ENCODE data around the gene INSR.
"Not testable (repeated sequence)": the region's sequence is repeated elsewhere in the genome, so short reads cannot be mapped to it uniquely, and the experiment has no call there.

Gene INSR

DNA sequence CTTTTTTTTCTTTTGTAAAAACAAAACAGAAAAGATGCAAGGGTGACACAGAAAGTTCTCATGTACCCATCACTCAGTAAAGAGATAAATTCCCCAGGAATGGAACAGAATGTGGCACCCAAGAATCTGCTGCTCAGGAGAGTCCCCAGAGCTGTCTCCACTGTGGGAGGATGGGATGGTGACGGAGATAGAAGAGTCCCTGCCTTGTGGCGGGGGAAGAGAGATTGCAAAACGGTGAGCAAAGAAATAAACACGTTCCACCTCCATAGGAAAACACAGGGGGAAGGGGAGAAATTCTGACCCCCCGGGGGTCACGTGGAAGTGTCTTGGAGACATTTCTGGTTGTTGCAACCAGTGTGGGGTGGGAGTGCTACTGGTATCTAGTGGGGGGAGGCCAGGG lies 76.4 kb downstream of the INSR start:
- DNase-seq: no peak

DNA sequence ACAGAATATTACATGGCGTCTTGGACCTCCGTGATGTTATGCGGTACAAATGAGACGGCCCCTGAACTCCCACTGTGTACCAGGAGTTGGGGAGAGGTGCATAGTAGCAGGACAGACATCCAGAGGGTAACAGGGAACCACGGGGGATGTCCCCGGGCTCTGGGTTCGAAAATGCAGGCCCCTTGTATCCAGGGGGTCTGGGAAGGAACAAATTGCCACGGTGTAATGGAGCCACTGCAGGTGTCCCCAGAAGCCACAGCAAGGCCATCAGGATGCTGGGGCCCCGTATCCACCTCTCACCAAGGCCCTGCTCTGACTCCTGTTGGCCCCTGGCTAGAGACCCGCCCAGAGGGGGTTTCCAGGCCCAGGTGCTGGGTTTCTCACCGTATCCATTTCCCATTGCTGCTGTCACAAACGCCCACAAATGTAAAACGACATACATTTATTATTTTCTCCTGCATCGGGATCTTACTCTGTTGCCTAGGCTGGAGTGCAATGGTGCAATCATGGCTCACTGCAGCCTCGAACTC lies 77.8 kb downstream of the INSR start:
- no peak for DNase-seq

DNA sequence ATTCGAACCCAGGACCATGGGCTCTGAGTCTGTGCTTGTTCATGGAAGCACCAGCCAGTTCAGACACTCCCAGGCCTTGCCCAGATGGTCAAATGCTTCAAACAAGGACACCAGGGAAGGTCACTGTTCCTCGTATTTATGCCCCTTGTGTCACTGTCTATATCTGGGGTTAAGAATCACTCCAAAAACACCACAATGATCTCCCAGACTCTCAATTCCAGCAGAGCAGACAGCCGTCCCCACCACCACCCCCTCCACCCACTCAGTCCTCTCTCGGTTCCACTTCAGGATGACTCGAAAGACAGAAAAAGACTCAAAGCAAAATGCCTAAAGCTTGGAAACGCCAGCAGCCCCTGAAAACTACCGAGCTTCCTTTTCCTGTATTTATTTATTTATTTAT lies 79.0 kb downstream of the INSR start:
- no peak for DNase-seq

DNA sequence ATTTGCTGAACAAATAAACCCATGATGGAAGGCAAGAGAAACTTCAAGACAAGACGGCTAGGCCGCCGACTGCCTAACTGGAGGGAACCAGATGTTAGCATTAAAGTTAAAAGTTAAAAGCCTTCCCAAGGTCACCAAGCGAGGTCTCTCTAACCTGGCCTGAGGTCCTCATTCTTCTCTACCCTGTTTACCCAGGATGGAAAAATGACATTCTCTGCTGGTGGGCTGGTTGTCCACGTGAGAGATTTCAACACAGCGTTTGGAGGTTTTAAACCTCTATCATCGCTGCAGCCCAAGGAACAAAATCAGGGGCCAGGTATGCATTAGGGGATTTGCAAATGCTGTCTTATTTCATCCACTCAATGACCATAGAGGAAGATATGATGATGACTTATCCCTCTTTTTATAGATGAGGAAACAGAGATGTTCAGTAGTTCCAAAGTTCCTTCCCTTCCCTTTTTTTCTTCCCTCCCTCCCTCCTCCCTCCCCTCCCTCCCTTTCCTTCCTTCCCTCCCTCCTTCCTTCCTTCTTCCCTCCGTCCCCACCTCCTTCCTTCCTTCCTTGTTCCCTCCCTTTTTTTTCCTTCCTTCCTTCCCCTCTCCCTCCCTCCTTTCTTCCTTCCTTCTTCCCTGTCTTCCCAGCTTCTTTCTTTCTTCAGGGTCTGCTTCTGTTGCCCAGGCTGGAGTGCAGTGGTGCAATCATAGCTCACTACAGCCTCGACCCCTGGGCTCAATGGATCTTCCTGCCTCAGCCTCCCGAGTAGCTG lies 79.7 kb downstream of the INSR start:
- no peak for DNase-seq

DNA sequence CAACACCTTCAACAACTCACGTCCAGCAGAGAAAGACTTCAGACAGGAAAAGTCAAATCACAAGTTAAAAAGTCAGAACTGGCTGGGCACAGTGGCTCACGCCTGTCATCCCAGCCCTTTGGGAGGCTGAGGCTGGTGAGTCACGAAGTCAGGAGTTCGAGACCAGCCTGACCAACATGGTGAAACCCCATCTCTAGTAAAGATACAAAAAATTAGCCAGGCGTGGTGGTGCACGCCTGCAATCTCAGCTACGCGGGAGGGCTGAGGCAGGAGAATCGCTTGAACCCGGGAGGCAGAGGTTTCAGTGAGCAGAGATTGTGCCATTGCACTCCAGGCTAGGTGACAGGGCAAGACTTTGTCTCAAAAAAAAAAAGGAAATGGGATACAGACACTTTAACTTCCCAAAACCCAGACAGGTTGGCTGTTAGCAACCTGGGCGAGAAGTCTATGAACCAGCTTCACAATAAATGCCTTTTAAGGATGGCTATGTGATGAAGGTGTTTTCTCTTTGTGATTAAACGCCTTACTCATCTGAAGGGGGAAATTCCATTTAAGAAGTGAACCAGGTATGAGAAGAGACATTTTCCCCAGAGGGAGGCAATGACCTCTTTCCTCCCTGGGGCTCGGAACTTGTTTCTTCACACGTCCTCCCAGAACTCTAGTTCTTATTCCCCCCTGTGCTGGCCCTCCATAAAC lies 80.4 kb downstream of the INSR start:
- DNase-seq: no peak

- no peak for DNase-seq
Observed at GRCh38 chr19:7211191-7211951, 82.8 kb downstream of the INSR start.

DNA sequence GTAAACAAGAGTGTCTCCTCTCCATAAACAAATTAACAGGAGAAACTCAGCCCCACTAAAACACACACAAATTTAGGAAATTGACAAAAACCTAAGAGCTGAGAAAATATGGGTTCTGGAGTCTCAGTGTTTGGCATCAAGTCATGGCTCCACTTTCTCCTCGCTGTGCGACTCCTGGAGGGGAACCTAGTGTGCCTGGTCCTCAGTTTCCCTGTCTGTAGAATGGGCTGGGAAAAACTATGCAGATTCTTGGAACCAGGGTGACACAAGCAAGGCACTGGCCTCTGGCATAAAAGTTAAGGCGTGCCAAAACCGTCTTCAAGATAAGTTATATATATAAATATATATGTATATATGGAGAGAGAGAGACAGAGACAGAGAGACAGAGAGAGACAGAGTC lies 83.9 kb downstream of the INSR start:
- no peak for DNase-seq

DNA sequence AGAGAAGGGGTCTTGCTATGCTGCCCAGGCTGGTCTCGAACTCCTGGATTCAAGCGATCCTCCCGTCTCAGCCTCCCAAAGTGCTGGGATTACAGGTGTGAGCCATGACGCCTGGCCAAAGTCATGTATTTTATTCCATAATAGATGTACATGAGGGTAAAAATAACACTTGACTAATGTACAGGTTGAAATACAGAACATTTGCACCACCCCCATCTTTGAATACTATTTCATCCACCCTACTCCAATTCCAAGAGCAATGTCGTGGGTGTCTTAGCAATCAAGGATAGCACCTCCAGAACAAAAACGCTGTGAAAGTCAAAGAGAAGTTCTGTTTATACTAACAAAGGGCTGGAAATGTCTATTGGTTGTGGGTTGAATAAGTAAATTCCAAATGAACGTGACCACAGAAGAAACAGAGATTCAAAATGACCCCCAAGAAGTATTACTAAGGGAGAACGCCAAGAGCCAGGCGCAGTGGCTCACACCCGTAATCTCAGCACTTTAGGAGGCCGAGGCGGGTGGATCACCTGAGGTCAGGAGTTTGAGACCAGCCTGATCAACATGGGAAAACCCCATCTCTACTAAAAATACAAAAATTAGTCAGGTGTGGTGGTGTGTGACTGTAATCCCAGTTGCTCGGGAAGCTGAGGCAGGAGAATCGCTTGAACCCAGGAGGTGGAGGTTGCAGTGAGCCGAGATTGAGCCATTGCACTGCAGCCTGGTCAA lies 84.5 kb downstream of the INSR start:
- not testable (repeated sequence) for DNase-seq

DNA sequence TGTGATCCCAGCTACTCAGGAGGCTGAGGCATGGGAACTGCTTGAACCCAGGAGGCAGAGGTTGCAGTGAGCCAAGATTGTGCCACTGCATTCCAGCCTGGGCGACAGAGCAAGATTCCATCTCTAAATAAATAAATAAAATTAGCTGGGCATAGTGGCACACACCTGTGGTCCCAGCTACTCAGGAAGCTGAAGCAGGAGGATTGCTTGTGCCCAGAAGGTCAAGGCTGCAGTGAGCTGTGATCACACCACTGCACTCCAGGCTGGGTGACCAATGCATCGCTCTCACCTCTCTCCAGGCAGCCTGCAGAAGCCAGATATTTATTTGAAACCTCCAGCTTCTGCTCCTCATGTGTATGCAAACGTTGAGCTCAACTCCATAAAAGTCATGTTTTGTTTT lies 85.2 kb downstream of the INSR start:
- not testable (repeated sequence) for DNase-seq

DNA sequence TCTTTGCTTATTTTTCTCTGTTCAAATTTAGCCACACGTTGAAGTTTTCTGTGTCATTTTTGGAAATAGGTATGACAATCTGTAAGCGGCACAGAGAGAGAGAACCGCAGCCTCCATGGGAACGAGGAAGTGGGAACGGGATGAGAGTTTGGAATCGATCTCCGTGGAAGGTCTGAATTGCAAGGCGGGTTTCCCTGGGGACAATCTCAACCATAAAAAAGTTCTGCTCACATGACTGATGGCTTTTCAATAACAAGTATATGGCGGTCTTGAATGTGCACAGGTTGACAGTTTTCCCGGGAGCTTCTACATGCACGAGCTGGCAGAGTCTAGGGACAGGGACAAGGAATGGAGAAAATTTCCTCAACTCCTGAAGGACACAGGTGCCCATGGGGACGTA lies 90.9 kb downstream of the INSR start:
- DNase-seq: no peak

DNA sequence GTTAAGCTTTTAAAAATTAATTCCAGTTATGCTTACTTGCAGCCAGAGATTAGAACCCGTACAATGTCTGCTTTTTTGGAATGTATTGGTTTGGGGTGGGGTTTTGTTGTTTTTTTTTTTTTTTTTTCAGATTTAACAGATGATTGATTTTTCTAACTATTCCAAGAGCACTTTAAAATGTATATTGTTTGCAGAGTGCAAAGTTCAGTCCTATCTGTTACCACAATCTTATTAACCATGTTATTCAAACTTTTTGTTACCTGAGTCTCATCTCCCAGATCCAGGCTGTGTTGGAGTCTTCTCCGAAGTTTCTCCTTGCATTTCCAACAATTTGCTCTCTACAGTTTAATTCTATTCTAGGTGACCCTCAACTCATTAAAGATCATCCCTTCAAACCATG lies 91.3 kb downstream of the INSR start:
- DNase-seq: no peak

DNA sequence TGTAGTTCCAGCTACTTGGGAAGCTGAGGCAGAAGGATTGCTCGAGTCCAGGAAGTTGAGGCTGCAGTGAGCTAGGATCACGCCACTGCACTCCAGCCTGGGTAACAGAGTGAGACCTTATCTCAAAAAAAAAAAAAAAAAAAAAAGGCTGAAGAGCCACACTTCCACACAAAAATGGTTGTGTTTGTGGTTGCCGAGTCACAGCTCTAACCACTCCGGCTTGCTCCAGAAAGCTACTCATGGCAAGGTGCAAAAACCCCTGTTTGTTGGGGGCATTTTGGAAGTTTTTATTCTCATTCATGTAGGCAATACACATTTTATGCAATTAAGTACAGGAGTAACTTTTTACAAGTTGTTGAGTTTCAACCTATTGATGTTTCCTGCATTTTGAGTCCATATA lies 93.5 kb downstream of the INSR start:
- no peak for DNase-seq

DNA sequence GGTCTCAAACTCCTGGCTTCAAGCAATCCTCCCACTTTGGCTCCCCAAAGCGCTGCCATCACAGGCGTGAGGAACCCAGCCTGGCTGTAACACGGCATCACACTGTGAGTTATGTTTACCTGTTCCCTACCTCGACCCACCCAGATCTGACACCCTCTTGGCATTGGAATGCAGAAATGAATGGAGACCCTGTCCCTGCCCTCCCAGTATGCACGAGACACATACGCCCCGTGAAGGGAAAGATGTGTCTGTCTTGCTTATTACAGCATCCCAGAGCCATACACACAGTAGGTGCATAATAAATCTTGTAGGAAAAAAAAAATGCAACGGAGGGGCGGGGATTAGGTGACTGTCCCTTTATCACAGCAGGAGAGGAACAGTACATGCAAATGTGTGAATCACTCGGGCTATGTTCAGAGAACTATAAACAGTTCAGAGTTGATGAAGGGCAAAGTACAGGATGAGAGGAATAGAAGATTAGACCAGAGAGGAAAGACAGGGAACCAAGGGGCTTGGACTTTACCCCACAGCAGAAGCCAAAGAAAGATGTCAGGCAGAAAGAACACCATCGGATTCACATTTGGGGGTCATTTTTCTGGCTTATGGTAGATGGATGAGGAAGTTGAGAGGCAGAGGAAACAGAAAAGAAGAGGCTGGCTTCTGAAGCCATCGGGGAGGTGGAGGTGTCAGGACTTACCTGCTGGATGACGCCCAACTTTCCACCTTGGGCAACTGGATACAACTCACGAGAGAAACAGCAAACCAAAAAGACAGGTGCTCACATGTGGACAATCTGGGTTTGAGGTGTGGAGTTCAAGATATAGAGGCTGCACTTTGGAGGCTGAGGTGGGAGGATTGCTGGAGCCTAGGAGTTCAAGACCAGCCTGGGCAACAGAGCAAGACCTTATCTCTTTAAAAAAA lies 94.3 kb downstream of the INSR start:
- DNase-seq: no peak

DNA sequence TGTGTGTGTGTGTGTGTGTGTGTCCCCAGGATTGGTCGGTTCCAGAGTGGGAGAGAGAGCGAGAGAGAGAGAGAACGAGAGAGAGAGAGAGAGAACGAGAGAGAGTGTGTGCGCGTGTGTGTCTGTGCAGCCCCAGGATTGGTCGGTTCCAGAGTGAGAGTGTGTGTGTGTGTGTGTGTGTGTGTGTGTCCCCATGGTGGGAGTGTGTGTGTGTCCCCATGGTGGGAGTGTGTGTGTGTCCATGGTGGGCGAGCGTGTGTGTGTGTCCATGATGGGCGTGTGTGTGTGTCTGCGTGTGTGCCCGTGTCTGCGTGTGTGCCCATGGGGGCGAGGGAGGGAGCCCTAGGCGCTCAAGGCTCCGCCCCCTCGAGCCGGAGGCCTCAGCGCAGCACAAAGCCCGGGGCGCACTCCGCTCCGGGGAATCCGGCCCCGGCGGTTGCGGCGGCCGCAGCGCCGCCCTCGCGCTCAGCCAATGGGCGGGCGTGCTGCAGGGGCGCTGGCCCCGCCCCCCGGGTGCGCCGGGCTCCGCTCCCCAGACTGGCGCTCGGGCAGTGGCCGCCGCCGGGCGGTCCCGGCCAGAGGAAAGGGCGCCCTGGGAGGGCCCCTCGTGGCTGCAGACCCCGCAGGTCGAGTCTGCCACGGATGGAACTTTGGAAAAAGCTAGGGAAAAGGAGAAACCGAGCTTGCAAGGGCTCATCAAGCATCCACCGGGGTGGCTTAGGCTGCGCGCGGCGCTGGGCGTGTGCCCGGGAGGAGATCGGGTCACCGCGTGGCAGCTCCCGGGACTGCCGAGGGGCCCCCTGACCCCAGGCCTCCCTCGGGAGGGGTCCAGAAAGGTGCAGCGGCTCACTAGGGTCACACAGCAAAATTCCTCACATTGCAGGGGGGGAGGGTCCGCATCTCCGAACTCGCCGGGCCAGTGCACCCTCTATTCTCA lies 96.2 kb downstream of the INSR start:
- peak; percentile 95 for DNase-seq

DNA sequence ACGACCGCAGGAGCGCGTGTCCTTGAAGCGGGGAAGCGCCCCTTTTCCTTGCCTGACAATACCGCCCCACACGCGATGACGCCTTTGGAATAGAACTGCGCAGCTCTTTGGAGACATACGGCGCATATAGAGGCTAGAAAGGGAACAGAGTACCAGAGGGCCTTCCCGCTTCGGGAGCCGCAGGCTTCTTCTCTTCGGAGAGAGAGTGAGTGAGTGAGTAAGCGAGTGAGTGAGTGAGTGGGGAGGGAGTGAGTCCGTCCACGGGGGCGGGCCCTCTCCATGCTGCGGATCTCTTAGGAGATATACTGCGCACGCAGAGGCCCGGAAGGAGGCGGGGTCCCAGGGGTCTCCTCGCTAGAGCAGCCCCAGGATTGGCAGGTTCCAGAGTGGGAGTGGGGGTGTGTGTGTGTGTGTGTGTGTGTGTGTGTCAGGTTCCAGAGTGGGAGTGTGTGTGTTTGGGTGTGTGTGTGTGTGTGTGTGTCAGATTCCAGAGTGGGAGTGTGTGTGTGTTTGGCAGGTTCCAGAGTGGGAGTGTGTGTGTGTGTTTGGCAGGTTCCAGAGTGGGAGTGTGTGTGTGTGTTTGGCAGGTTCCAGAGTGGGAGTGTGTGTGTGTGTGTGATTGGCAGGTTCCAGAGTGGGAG lies 97.0 kb downstream of the INSR start:
- peak; percentile 96 for DNase-seq

- DNase-seq: no peak
Observed at GRCh38 chr19:7196763-7197118, 97.5 kb downstream of the INSR start.

GRCh38 chr19:7195046-7195445 lies 99.2 kb downstream of the INSR start:
- no peak for DNase-seq

DNA sequence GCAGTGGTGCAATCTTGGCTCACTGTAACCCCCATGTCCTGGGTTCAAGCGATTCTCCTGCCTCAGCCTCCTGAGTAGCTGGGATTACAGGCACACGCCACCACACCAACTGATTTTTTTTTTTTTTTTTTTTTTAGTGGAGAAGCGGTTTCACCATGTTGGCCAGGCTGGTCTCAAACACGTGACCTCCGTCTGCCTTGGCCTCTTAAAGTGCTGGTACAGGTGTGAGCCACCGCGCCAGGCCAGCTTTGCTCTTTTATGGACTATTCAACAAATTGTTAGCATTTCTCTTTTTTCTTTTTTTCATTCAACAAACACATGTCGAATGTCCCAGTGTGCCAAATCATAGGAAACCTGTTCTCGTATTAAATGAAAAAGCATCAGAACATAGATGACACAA lies 99.6 kb downstream of the INSR start:
- no peak for DNase-seq

- DNase-seq: no peak
Observed at GRCh38 chr19:7191946-7192691, 102.1 kb downstream of the INSR start.
